Stimulated activated CD8-positive, alpha-beta memory T cell treated with anti-CD3 and anti-CD28 coated beads, Interleukin-15, amount 100 ng/mL, for 24 hours (primary cell): ENCODE results near the gene PMEL.
"Not testable (repeated sequence)": the region's sequence is repeated elsewhere in the genome, so short reads cannot be mapped to it uniquely, and the experiment has no call there.

Experiments
- DNase-seq: peaks from one replicate; pipeline ENCODE4 v3.0.0-alpha.2; 2020; ENCODE audit warnings: low read depth

PMEL gene

DNA sequence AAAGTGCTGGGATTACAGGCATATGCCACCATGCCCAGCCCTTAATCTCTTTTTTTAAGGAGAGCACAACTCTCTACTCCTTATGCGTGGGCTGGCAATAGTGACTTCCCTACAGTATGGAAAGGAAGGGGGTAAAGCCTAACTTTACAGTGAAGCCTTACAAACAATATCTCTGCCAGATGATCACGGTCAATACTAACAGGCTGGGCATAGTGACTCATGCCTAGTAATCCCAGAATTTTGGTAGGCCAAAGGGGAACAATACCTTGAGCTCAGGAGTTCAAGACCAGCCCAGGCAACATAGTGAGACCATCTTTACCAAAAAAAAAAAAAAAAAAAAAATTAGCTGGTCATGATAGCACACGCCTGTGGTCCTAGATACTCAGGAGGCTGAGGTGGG lies 43.7 kb downstream of the PMEL start:
- no peak for DNase-seq

DNA sequence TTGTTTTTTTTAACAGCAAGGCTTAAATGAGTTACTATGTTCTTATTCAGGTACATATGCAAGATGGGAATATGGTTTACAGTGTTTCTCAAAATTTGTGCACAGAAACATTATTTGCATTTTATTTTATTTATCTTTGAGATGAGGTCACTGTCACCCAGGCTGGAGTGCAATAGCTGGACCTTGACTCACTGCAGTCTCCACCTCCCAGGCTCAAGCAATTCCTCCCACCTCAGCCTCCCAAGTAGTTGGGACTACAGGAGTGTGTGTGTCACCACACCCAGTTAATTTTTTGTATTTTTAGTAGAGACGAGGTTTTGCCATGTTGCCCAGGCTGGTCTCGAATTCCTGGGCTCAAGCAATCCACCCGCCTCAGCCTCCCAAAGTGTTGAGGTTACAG lies 46.8 kb downstream of the PMEL start:
- DNase-seq = not testable (repeated sequence)

DNA sequence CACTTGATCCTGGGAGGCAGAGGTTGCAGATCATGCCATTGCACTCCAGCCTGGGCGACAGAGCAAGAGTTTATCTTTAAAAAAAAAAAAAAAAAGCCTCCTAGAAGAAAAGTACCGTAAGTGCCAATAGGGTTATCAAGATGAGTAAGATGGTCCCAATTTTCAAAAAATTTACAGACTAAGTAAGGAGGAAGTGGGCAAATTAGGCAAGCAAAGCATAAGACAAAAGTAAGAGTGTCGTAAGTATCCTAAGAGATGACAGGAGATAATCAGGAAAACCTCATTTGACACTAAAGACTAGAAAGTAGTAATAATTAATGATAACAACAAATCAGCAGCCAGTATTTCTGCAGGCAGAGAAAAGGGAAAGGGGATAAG lies 50.4 kb downstream of the PMEL start:
- DNase-seq = no peak

GRCh38 chr12:55912908-55913307 lies 52.9 kb downstream of the PMEL start:
- no peak for DNase-seq

DNA sequence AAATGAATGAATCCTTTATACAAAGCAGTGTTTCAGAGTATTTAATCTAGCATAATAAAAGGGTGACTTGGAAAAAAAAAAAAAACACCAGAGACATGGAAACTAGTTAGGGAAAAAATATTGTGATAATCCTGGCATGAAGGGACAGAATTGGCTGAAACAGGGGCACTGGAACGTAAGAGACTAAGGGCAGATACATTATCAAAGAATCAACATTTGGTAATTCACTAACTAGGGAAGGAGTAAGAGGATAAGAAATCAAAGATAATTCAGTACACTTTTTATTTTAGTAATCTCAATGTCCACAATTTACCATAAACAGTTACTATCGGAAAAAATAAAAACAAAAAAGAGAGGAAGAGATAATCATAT lies 56.3 kb downstream of the PMEL start:
- DNase-seq = no peak

DNA sequence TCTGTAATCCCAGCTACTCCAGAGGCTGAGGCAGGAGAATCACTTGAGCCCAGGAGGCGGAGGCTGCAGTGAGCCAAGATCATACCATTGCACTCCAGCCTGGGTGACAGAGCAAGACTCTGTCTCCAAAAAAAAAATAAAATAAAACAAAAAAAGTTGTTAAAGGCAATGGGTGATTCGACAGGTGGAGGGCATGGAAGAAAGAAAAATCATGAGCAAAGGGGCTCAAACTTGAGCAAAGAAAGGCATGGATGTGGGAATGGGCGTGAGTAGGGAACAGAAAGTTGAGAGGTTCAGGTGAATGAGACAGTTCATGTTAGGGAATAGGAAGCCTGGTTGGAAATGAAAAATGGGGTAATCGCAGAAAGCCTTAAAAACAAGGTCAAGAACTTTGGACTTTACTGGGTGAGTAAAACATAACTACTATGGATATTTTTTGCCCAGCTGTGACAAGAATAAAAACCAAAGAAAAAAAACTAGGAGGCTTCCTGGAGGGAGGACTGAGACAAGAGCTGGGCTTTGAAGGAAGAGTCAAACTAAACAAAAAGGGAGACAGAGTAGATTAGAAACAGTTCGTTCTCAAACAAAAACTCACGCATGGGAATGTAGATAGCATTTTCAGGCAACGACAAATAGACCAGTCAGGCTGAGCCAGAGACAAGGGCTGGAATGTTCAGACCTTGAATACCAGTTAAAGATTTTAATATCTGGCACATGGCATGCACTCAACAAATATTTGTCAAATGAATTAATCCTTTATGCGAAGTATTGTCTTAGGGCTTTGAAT lies 56.9 kb downstream of the PMEL start:
- DNase-seq = no peak

GRCh38 chr12:55906056-55906455 lies 59.8 kb downstream of the PMEL start:
- DNase-seq = no peak
